ENCODE data around the gene ADAMTS14.
"Not testable (repeated sequence)": the region's sequence is repeated elsewhere in the genome, so short reads cannot be mapped to it uniquely, and the experiment has no call there.

- TF ChIP-seq POLR2A, CTCF, EP300 (IDR thresholded peaks at IDR 0.05): not testable (repeated sequence)
Observed at GRCh38 chr10:70631735-70632134, 40.6 kb upstream of the ADAMTS14 start.

All from tibial nerve (tissue), 4 donors.